Activated CD4-positive, alpha-beta memory T cell treated with anti-CD3 and anti-CD28 coated beads for 36 hours (primary cell): Measurements from ENCODE around the gene ERC1. TPM values are rescaled to one million over a fixed set of nuclear protein-coding genes. Genes with fewer than 3 reads are reported as not detected.

Source experiments
- CTCF ChIA-PET: fragments of 350-600 bp; sonication (Branson Sonifier 250); formaldehyde crosslinking; loops from one replicate; lab custom pipeline; 2021; ENCODE audit warnings: antibody characterized with exemption, inconsistent platforms; lab: Charles Lee
- POLR2A ChIA-PET: fragments of 350-600 bp; sonication (Branson Sonifier 250); formaldehyde crosslinking; loops from one replicate; lab custom pipeline; 2021; ENCODE audit warnings: antibody characterized with exemption; lab: Charles Lee
- DNase-seq: peaks from one replicate; pipeline ENCODE4 v3.0.0-alpha.2; 2020
- H3K27ac Mint-ChIP-seq: one replicate; pipeline ENCODE4 v1.8.0; 2021; ENCODE audit warnings: mixed read lengths
- H3K27me3 Mint-ChIP-seq: one replicate; pipeline ENCODE4 v1.8.0; 2021; ENCODE audit warnings: mixed read lengths
- H3K36me3 Mint-ChIP-seq: one replicate; pipeline ENCODE4 v1.8.0; 2021; ENCODE audit warnings: mixed read lengths
- H3K4me1 Mint-ChIP-seq: one replicate; pipeline ENCODE4 v1.8.0; 2021; ENCODE audit warnings: low read depth, mixed read lengths
- H3K4me3 Mint-ChIP-seq: one replicate; pipeline ENCODE4 v1.8.0; 2021; ENCODE audit warnings: mild to moderate bottlenecking, mixed read lengths
- H3K9me3 Mint-ChIP-seq: one replicate; pipeline ENCODE4 v1.8.0; 2021; ENCODE audit warnings: mixed read lengths
- intact Hi-C: fragments of 100-400 bp; cut with micrococcal nuclease; formaldehyde crosslinking; loops from one replicate; pipeline ENCODE4 v1.15.1; 2023
- total RNA-seq, 2 experiments: library from RNA; stranded (reverse); gene quantifications; one replicate each; pipeline ENCODE4 v1.2.3, GENCODE V29; 2021

Gene ERC1
- total RNA-seq, 2 experiments from 2014 or later = 19.1 to 21.8 TPM

- POLR2A ChIA-PET = no interaction called here
- H3K36me3 Mint-ChIP-seq = peaks cover 4% of the 10 kb centered on the region
These were observed 15.2 kb downstream of the ERC1 start for GRCh38 chr12:1006255-1006654.

GRCh38 chr12:1007276-1007675 is 16.3 kb downstream of the ERC1 start:
- Mint-ChIP-seq H3K4me1 (peaks cover 2% of the 10 kb centered on the region), H3K27me3 (no peaks in the 10 kb centered on the region), H3K4me3 (no peak overlapping the region), H3K36me3 (peaks cover 1% of the 10 kb centered on the region), H3K9me3 (no peaks in the 10 kb centered on the region), H3K27ac (no peak overlapping the region)
- CTCF ChIA-PET = no interaction called here
- intact Hi-C loops = no loop called here
- no peak for DNase-seq
- POLR2A ChIA-PET = no interaction called here

More at GRCh38 chr12:1006255-1006654, 15.2 kb downstream of the ERC1 start:
- CTCF ChIA-PET = no interaction called here
- Mint-ChIP-seq H3K27ac (no peak overlapping the region), H3K9me3 (no peaks in the 10 kb centered on the region), H3K4me3 (no peak overlapping the region), H3K27me3 (no peaks in the 10 kb centered on the region), H3K4me1 (peaks cover 2% of the 10 kb centered on the region)
- no peak for DNase-seq
- intact Hi-C loops = no loop called here

GRCh38 chr12:1007994-1008393 is 17.0 kb downstream of the ERC1 start:
- DNase-seq = no peak
- no peaks in the 10 kb centered on the region for H3K9me3 Mint-ChIP-seq
- no peaks in the 10 kb centered on the region for H3K27me3 Mint-ChIP-seq
- H3K36me3 Mint-ChIP-seq = peaks cover 1% of the 10 kb centered on the region
- CTCF ChIA-PET = no interaction called here
- H3K4me3 Mint-ChIP-seq = no peak overlapping the region
- intact Hi-C loops = no loop called here
- H3K27ac Mint-ChIP-seq = no peak overlapping the region
- POLR2A ChIA-PET = no interaction called here
- H3K4me1 Mint-ChIP-seq = peaks cover 2% of the 10 kb centered on the region

GRCh38 chr12:1011091-1011490 is 20.1 kb downstream of the ERC1 start:
- Mint-ChIP-seq H3K4me3 (no peak overlapping the region), H3K27me3 (no peaks in the 10 kb centered on the region)

DNA sequence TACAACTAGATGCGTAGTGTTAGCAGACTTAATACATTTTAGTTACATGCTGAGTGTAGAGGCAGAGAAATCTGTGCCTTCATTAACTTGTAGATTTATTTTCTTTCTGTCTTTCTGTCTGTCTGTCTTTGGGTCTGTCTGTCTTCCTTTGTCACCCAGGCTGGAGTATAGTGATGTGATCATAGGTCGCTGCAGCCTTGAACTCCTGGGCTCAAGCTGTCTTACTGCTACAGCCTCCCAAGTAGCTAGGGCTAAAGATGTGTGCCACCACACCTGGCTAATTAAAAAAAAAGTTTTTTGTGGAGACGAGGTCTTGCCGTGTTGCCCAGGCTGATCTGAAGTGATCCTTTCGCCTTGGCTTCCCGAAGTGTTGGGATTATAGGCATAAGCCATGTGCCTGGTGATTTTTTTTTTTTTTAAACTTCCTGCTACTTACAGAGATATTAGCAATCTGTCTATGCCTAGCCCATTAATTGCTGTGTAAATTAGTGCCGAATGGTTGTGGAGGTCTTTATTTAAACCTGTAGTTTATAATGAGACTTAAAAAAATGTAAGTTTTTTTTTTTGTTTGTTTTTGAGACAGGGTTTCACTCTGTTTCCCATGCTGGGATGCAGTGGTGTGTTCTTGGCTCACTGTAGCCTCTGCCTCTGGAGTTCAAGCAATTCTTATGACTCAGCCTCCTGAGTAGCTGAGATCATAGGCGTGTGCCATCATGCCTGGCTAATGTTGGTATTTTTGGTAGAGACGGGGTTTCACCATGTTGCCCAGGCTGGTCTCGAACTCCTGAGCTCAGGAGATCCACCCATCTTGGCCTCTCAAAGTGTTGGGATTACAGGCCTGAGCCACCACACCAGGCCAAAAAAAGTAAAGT is 22.8 kb downstream of the ERC1 start:
- Mint-ChIP-seq H3K4me3 (no peak overlapping the region), H3K27ac (no peak overlapping the region), H3K4me1 (peaks cover 2% of the 10 kb centered on the region), H3K27me3 (no peaks in the 10 kb centered on the region), H3K9me3 (no peaks in the 10 kb centered on the region), H3K36me3 (peaks cover 1% of the 10 kb centered on the region)
- intact Hi-C loops = no loop called here
- ChIA-PET POLR2A (no interaction called here), CTCF (no interaction called here)
- DNase-seq = no peak

More at GRCh38 chr12:1011091-1011490, 20.1 kb downstream of the ERC1 start:
- DNase-seq = no peak
- intact Hi-C loops = no loop called here
- peaks cover 2% of the 10 kb centered on the region for H3K4me1 Mint-ChIP-seq
- H3K9me3 Mint-ChIP-seq = no peaks in the 10 kb centered on the region
- peaks cover 1% of the 10 kb centered on the region for H3K36me3 Mint-ChIP-seq
- CTCF ChIA-PET = interaction anchor here (1.1 kb wide), 1 partner anchor 82 kb away, joined by 3 read pairs; no protein-coding TSS in a partner anchor
- POLR2A ChIA-PET = no interaction called here
- no peak overlapping the region for H3K27ac Mint-ChIP-seq

DNA sequence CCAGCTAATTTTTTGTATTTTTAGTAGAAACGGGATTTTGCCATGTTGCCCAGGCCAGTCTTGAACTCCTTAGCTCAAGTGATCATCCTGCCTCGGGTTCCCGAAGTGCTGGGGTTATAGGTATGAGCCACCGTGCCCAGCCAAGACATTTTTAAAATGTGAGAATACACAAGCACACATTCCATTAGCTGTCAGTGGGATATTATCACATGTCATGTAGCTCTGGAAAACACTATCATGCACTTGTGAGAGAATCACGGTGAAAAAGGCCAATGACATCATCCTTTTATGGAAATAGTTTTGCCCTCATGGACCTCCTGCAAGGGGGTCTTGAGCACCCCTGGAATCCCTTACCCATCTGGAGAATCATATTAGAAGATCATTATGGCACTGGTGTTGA is 28.3 kb downstream of the ERC1 start:
- Mint-ChIP-seq H3K27ac (no peak overlapping the region), H3K9me3 (no peaks in the 10 kb centered on the region), H3K27me3 (no peaks in the 10 kb centered on the region), H3K36me3 (peaks cover 11% of the 10 kb centered on the region), H3K4me3 (no peak overlapping the region), H3K4me1 (peaks cover under 1% of the 10 kb centered on the region)
- intact Hi-C loops = no loop called here
- DNase-seq = no peak
- POLR2A ChIA-PET = interaction anchor here (0.6 kb wide), 1 partner anchor 33 kb away, joined by 4 read pairs; no protein-coding TSS in a partner anchor
- CTCF ChIA-PET = no interaction called here

- CTCF ChIA-PET = no interaction called here
- intact Hi-C loops = no loop called here
- Mint-ChIP-seq H3K36me3 (peaks cover 11% of the 10 kb centered on the region), H3K27ac (no peak overlapping the region), H3K4me1 (no peaks in the 10 kb centered on the region), H3K9me3 (no peaks in the 10 kb centered on the region), H3K27me3 (no peaks in the 10 kb centered on the region), H3K4me3 (no peak overlapping the region)
- no peak for DNase-seq
- POLR2A ChIA-PET = no interaction called here
These were observed 29.4 kb downstream of the ERC1 start for GRCh38 chr12:1020389-1020788.

DNA sequence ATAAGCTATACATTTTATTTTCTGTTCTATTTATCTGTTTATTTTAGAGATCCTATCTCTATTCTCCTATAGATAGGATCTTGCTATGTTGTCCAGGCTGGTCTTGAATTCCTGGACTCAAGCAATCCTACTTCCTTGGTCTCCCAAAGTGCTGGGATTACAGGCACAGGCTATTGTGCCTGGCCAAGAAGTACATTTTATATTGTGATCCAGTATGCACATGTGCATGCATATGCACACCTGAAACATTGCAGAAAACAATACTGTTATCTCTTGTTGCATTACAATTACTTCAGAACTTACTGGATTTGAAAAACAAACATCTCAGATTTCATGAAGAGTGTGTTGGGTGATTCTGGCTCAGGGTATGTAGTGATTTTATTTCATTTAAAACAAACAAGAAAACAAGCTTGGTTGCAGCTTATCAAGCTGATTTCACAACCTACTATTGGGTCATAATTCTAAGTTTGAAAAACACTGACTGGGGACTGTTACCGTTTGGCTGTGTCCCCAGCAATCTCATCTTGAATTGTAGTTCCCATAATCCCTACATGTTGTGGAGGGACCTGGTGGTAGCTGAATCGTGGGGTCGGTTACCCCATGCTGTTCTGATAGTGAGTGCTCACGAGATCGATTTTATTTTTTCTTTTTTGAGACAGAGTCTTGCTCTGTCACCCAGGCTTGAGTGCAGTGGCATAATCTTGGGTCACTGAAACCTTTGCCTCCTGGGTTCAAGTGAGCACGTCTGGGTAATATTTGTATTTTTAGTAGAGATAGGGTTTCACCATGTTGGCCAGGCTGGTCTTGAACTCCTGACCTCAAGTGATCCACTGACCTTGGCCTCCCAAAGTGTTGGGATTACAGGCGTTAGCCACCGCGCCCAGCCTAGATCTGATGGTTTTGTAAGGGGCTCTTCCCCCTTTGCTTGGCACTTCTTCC is 31.3 kb downstream of the ERC1 start:
- intact Hi-C loops = no loop called here
- CTCF ChIA-PET = interaction anchor here (0.6 to 1.3 kb wide), 2 partner anchors 18 to 96 kb away, joined by 3 to 4 read pairs; no protein-coding TSS in a partner anchor
- no peaks in the 10 kb centered on the region for H3K9me3 Mint-ChIP-seq
- H3K4me1 Mint-ChIP-seq = no peaks in the 10 kb centered on the region
- POLR2A ChIA-PET = no interaction called here
- no peak overlapping the region for H3K4me3 Mint-ChIP-seq
- no peaks in the 10 kb centered on the region for H3K27me3 Mint-ChIP-seq
- H3K36me3 Mint-ChIP-seq = peaks cover 11% of the 10 kb centered on the region
- H3K27ac Mint-ChIP-seq = no peak overlapping the region
- DNase-seq = no peak

DNA sequence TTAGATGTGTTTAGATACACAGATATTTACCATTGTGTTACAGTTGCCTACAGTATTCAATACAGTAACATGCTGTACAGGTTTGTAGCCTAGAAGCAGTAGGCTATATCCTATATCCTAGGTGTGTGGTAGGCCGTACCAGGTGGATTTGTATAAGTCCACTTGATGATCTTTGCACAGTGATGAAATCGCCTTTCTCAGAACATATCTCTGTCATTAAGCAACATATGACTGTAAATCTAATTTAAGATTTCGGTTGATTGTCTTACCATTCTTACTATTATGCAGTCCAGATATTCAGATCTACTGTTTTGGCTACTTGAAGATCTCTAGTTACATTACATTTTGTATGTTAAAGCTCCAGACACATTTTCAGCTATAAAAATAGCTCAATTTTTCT is 39.8 kb downstream of the ERC1 start:
- H3K27me3 Mint-ChIP-seq = no peaks in the 10 kb centered on the region
- no peak for DNase-seq
- CTCF ChIA-PET = no interaction called here
- H3K9me3 Mint-ChIP-seq = no peaks in the 10 kb centered on the region
- no peak overlapping the region for H3K27ac Mint-ChIP-seq
- POLR2A ChIA-PET = no interaction called here
- H3K4me1 Mint-ChIP-seq = no peaks in the 10 kb centered on the region
- intact Hi-C loops = no loop called here
- no peak overlapping the region for H3K4me3 Mint-ChIP-seq
- H3K36me3 Mint-ChIP-seq = peaks cover 22% of the 10 kb centered on the region

- no peak overlapping the region for H3K4me3 Mint-ChIP-seq
- ChIA-PET CTCF (interaction anchor here (1.0 kb wide), 1 partner anchor 59 kb away, joined by 3 read pairs; no protein-coding TSS in a partner anchor), POLR2A (no interaction called here)
- H3K27me3 Mint-ChIP-seq = no peaks in the 10 kb centered on the region
- no peaks in the 10 kb centered on the region for H3K4me1 Mint-ChIP-seq
- H3K36me3 Mint-ChIP-seq = peaks cover 8% of the 10 kb centered on the region
- no peak overlapping the region for H3K27ac Mint-ChIP-seq
- intact Hi-C loops = no loop called here
- DNase-seq = no peak
- no peaks in the 10 kb centered on the region for H3K9me3 Mint-ChIP-seq
These were observed 43.2 kb downstream of the ERC1 start for GRCh38 chr12:1034243-1034642.

DNA sequence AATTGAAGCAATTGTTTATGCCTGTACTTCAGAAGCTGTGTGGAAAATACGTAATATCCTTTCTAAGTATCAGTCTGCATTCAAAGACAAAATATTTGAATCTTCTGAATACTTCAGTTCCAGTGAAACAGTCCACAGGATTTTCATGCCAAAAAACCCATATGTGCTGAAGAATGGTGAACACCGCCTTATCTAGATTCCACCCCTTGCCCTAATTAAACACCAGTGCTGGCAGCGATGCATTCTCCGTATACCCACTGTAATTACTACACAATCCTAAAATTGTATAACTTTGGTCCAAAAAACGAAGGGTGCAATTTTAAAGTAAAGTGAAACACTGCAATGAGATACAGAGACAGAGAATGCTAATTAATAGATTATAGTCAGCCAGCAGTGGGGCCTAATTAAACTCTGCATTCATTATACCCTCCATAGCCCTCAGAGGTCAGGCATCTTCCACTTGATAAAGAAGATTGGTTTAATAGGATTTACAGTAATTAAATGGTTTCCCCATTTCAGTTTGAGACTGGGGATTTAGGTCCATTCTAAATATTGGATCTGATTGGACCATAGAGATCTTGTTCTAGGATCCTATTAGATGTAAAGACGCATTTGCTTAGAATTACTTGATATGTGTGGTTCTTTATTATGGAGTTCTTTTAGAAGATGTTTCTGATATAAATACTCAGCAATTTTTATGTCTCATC is 43.9 kb downstream of the ERC1 start:
- no peaks in the 10 kb centered on the region for H3K27me3 Mint-ChIP-seq
- POLR2A ChIA-PET = no interaction called here
- CTCF ChIA-PET = interaction anchor here (1.0 kb wide), 1 partner anchor 58 kb away, joined by 3 read pairs; no protein-coding TSS in a partner anchor
- no peak overlapping the region for H3K27ac Mint-ChIP-seq
- DNase-seq = no peak
- intact Hi-C loops = no loop called here
- no peak overlapping the region for H3K4me3 Mint-ChIP-seq
- peaks cover 6% of the 10 kb centered on the region for H3K36me3 Mint-ChIP-seq
- no peaks in the 10 kb centered on the region for H3K9me3 Mint-ChIP-seq
- peaks cover 1% of the 10 kb centered on the region for H3K4me1 Mint-ChIP-seq
